ENCODE data around the gene SF3B3. TPM values are rescaled to one million over a fixed set of nuclear protein-coding genes. Genes with fewer than 3 reads are reported as not detected.

Gene SF3B3
- polyA plus RNA-seq, 1 of the 3 experiments (the other 2 are of a cell fraction): 81.7 TPM

- Histone ChIP-seq H2AFZ (ENCODE audit: low read depth) (no peak overlapping the region), H3K36me3 (replicated peaks in 1 of 2; ENCODE audit: control insufficient read depth in 1 of 2, insufficient read depth in 2 of 2, low read length in 1 of 2) (peaks cover 29 to 56% of the 10 kb centered on the region in 2 experiments), H3K4me2 (no peak overlapping the region), H3K9me2 (no peaks in the 10 kb centered on the region), H3F3A (replicated peaks; ENCODE audit: insufficient read depth) (no peaks in the 10 kb centered on the region), H3K4me3 (ENCODE audit: low read depth in 2 of 2, low read length in 1 of 2) (no peak overlapping the region), H4K20me1 (ENCODE audit: insufficient read depth) (no peaks in the 10 kb centered on the region), H3K9ac (no peak overlapping the region), H3K27ac (ENCODE audit: low read depth in 2 of 2, low read length in 1 of 2) (no peak overlapping the region), H3K79me2 (ENCODE audit: insufficient read depth) (no peaks in the 10 kb centered on the region), H3K4me1 (ENCODE audit: control insufficient read depth in 1 of 2, insufficient read depth in 2 of 2, low read depth in 1 of 2, low read length in 1 of 2) (no peaks in the 10 kb centered on the region), H3K27me3 (ENCODE audit: insufficient read depth) (no peaks in the 10 kb centered on the region), H3K9me3 (no peaks in the 10 kb centered on the region)
- DNase-seq: no peak
- POLR2A ChIA-PET: no interaction called here
- CTCF ChIA-PET: interaction anchor here (1.2 kb wide), 1 partner anchor 55 kb away, joined by 3 read pairs; no protein-coding TSS in a partner anchor
- no peak for TF ChIP-seq MXI1 (IDR thresholded peaks at IDR 0.05; ENCODE audit: low read depth, low read length)
- TF ChIP-seq REST (IDR thresholded peaks at IDR 0.05; ENCODE audit: low read depth, low read length): no peak
- TF ChIP-seq JUND (IDR thresholded peaks at IDR 0.05): no peak
- TF ChIP-seq CTCF (IDR thresholded peaks at IDR 0.05): no peak
- no peak for TF ChIP-seq RXRA (IDR thresholded peaks at IDR 0.05; ENCODE audit: borderline replicate concordance, low read depth)
- TF ChIP-seq SMC3 (IDR thresholded peaks at IDR 0.05; ENCODE audit: low read depth, low read length): no peak
- no peak for TF ChIP-seq FOSL2 (IDR thresholded peaks at IDR 0.05; ENCODE audit: borderline replicate concordance, low read depth)
- no peak for TF ChIP-seq GATA2 (CRISPR knock-in tag; IDR thresholded peaks at IDR 0.05)
- TF ChIP-seq MEF2A (IDR thresholded peaks at IDR 0.05; ENCODE audit: borderline replicate concordance, low read depth): no peak
- no peak for TF ChIP-seq TCF12 (IDR thresholded peaks at IDR 0.05)
- no peak for TF ChIP-seq RAD21 (IDR thresholded peaks at IDR 0.05; ENCODE audit: low read length)
- TF ChIP-seq FOXJ3 (CRISPR knock-in tag; IDR thresholded peaks at IDR 0.05): no peak
- no peak for TF ChIP-seq RFX5 (IDR thresholded peaks at IDR 0.05; ENCODE audit: low read length)
- no peak for TF ChIP-seq USF2 (IDR thresholded peaks at IDR 0.05; ENCODE audit: borderline replicate concordance, low read depth, low read length)
- no peak for TF ChIP-seq TAF1 (IDR thresholded peaks at IDR 0.05; ENCODE audit: borderline replicate concordance, low read depth, low read length)
- no peak for TF ChIP-seq EP300 (IDR thresholded peaks at IDR 0.05; ENCODE audit: borderline replicate concordance in 1 of 2, low read depth in 1 of 2, low read length in 1 of 2)
- no peak for TF ChIP-seq CHD2 (IDR thresholded peaks at IDR 0.05; ENCODE audit: low read length, partially characterized antibody)
- no peak for TF ChIP-seq IRF3 (IDR thresholded peaks at IDR 0.05; ENCODE audit: low read depth, low read length)
- no peak for TF ChIP-seq GABPA (IDR thresholded peaks at IDR 0.05; ENCODE audit: low read depth)
- WGBS (ENCODE audit: low lambda C conversion rate): 100% methylated on average over 4 of the region's 6 CpGs
Measured at GRCh38 chr16:70496513-70496912, 27.1 kb upstream of the SF3B3 start.

All from SK-N-SH (cell line).